GM12865 (cell line): Measurements from ENCODE around the gene INAVA.
"Not testable (repeated sequence)": the region's sequence is repeated elsewhere in the genome, so short reads cannot be mapped to it uniquely, and the experiment has no call there.

Source experiments
- DNase-seq: peaks from one replicate; pipeline ENCODE4 v3.0.0; 2010; ENCODE audit warnings: low read depth
- H3K4me3 ChIP-seq: 2 replicates; pipeline ENCODE4 v1.5.1; 2011; ENCODE audit warnings: mild to moderate bottlenecking, low read depth, low read length, control low read depth
- CTCF ChIP-seq: IDR thresholded peaks from 2 replicates; pipeline ENCODE4 v1.5.1; 2011; ENCODE audit warnings: low read length, control low read depth, low read depth, inconsistent platforms; ENCODE audit not compliant: insufficient read depth; ENCODE audit errors: missing control alignments

INAVA gene

GRCh38 chr1:200923601-200924000, 28.9 kb downstream of the INAVA start:
- no peak overlapping the region for H3K4me3 ChIP-seq
- DNase-seq, result no peak
- TF ChIP-seq CTCF, result no peak

- no peak overlapping the region for H3K4me3 ChIP-seq
- TF ChIP-seq CTCF, result no peak
- no peak for DNase-seq
Measured at GRCh38 chr1:200925831-200926230, 31.1 kb downstream of the INAVA start.

GRCh38 chr1:200929530-200930278, 35.0 kb downstream of the INAVA start:
- DNase-seq, result no peak
- no peak overlapping the region for H3K4me3 ChIP-seq
- no peak for TF ChIP-seq CTCF

GRCh38 chr1:200930285-200930684, 35.6 kb downstream of the INAVA start:
- not testable (repeated sequence) for H3K4me3 ChIP-seq

GRCh38 chr1:200931776-200932175, 37.1 kb downstream of the INAVA start:
- no peak for DNase-seq
- no peak overlapping the region for H3K4me3 ChIP-seq
- no peak for TF ChIP-seq CTCF

More at GRCh38 chr1:200930285-200930684, 35.6 kb downstream of the INAVA start:
- DNase-seq, result not testable (repeated sequence)

GRCh38 chr1:200934676-200935245, 40.1 kb downstream of the INAVA start:
- no peak overlapping the region for H3K4me3 ChIP-seq
- TF ChIP-seq CTCF, result no peak
- no peak for DNase-seq

- not testable (repeated sequence) for DNase-seq, H3K4me3 ChIP-seq
Measured at GRCh38 chr1:200935286-200935962, 40.7 kb downstream of the INAVA start.
